ENCODE data around the gene TMEM272. TPM values are rescaled to one million over a fixed set of nuclear protein-coding genes. Genes with fewer than 3 reads are reported as not detected.

The TMEM272 gene
- total and polyA plus RNA-seq, 2 of the 4 experiments (the other 2 are of a cell fraction), result not detected

DNA sequence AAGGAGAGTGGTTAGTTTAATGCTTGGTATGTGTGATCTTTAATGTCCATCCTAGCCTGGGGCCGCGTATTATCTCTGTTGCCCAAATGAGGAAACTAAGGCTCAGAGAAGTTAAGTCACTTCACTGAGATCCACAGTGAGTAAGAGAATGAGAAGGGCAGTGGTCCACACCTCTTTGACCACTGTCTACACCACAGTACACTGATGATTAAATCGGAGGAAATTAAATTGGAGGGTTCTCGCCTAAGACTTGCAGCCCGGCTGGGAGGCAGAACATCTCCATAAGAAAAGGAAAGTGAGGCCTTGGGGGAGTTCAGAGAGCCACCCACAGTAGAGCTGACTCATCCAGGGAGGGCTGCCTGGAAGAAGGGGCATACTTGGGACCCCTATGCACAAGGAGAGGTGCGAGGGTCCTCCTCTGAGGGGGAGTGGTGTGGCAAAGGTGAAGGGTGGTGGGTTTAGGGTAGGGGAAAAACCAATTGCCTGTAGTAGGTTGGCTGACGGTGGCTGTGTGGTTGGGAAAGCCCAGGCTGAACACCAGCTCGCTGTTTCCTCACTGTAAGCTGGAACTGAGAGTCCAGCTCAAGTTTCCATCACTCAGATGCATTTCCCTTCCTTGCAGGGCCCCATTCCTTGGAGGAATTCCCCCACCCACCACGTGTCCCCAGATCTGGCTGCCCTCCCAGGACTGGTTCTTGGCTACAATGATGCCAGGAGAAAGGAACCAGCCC, 26.0 kb downstream of the TMEM272 start:
- Histone ChIP-seq H3K27me3 (ENCODE audit: control insufficient read depth, insufficient read depth, low read length) (peaks cover 67% of the 10 kb centered on the region), H4K91ac (ENCODE audit: insufficient read depth, low read depth, low read length) (no peak overlapping the region), H3K9ac (ENCODE audit: low read depth, low read length) (no peak overlapping the region), H3K79me1 (ENCODE audit: low read depth in 1 of 2, low read length in 2 of 2) (no peaks in the 10 kb centered on the region), H3K4ac (ENCODE audit: low read depth, low read length) (no peak overlapping the region), H4K8ac (ENCODE audit: low read depth in 2 of 2, low read length in 2 of 2) (no peak overlapping the region), H3K56ac (ENCODE audit: extremely low read depth, insufficient read depth, low read length) (no peak overlapping the region), H2BK5ac (ENCODE audit: low read depth, low read length, poor library complexity, severe bottlenecking) (no peak overlapping the region), H2AK9ac (replicated peaks; ENCODE audit: low read depth, low read length, poor library complexity) (no peak overlapping the region), H3K4me2 (ENCODE audit: low read depth, low read length) (no peak overlapping the region), H2BK15ac (ENCODE audit: low read depth, low read length) (no peak overlapping the region), H3K4me3 (ENCODE audit: insufficient read depth, low read depth, low read length) (no peak overlapping the region), H3K14ac (replicated peaks; ENCODE audit: low read depth, low read length) (no peak overlapping the region), H4K5ac (ENCODE audit: low read depth, low read length) (no peak overlapping the region), H3K27ac (ENCODE audit: insufficient read depth, low read length) (no peak overlapping the region), H2AFZ (replicated peaks; ENCODE audit: low read length, poor library complexity) (no peak overlapping the region), H2BK120ac (ENCODE audit: low read depth, low read length) (no peak overlapping the region), H2AK5ac (ENCODE audit: low read depth, low read length) (no peak overlapping the region), H4K20me1 (ENCODE audit: insufficient read depth, low read length) (no peaks in the 10 kb centered on the region), H2BK20ac (ENCODE audit: low read depth, low read length) (no peak overlapping the region), H3K9me3 (ENCODE audit: control insufficient read depth, insufficient read depth, low read length) (no peaks in the 10 kb centered on the region), H3K23ac (ENCODE audit: low read depth, low read length) (no peak overlapping the region), H3K4me1 (ENCODE audit: control insufficient read depth, insufficient read depth, low read length) (no peaks in the 10 kb centered on the region), H3K9me1 (ENCODE audit: insufficient read depth, low read length) (peaks cover 4% of the 10 kb centered on the region; the same call in 1 of the 2 replicates), H3K36me3 (ENCODE audit: control insufficient read depth, insufficient read depth, low read length) (no peaks in the 10 kb centered on the region), H3K18ac (ENCODE audit: low read depth, low read length) (no peak overlapping the region)
- ChIA-PET POLR2A (ENCODE audit: unreplicated experiment) (no interaction called here), CTCF (interaction anchor here (0.5 kb wide), 1 partner anchor 150 kb away, joined by 5 read pairs; no protein-coding TSS in a partner anchor)
- WGBS, 2 experiments (ENCODE audit: extremely low coverage in 2 of 2, insufficient read length in 1 of 2), result no CpG with 5 or more reads among the region's 9 CpGs
- ATAC-seq (ENCODE audit: low read depth) (no peak), DNase-seq (peak; percentile 53)
- intact Hi-C loops (cut with micrococcal nuclease), result loop anchor here (10.0 kb wide), 1 partner anchor 196 kb away; the partner anchor contains the start of genes ALG11 and ATP7B
- in situ Hi-C loops (cut with MboI; ENCODE audit: low sequenced_read_pairs), result loop anchor here (10.0 kb wide), 1 partner anchor 306 kb away; the partner anchor contains the start of gene NEK5
- dilution Hi-C loops (cut with HindIII; ENCODE audit: low sequenced_read_pairs, unreplicated experiment), result no loop called here
- no TSS peak for BruUV-seq (replicated peaks)
- TF ChIP-seq, protein P1, sequence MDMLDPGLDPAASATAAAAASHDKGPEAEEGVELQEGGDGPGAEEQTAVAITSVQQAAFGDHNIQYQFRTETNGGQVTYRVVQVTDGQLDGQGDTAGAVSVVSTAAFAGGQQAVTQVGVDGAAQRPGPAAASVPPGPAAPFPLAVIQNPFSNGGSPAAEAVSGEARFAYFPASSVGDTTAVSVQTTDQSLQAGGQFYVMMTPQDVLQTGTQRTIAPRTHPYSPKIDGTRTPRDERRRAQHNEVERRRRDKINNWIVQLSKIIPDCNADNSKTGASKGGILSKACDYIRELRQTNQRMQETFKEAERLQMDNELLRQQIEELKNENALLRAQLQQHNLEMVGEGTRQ (IDR thresholded peaks at IDR 0.05; ENCODE audit: low read depth, low read length), result peak; percentile 75; the same call in 1 of the 2 replicates
- TF ChIP-seq RFX5 (IDR thresholded peaks at IDR 0.05; ENCODE audit: low read depth, low read length), result no peak
